ENCODE data around the gene CCDC183.

GRCh38 chr9:136748201-136748600 lies 47.9 kb upstream of the CCDC183 start, which contains the start of gene LCN6:
- TF ChIP-seq JUND (IDR thresholded peaks at IDR 0.05; ENCODE audit: low read depth, low read length) (no peak), CEBPB (IDR thresholded peaks at IDR 0.05; ENCODE audit: borderline replicate concordance in 1 of 2, low read depth in 2 of 2, low read length in 2 of 2) (no peak), EGR1 (IDR thresholded peaks at IDR 0.05; ENCODE audit: borderline replicate concordance in 1 of 2, low read depth in 2 of 2, low read length in 2 of 2) (no peak), ATF7 (IDR thresholded peaks at IDR 0.05; ENCODE audit: low read depth) (no peak), EZH2 (IDR thresholded peaks at IDR 0.05; ENCODE audit: borderline replicate concordance, control insufficient read depth, low read depth, low read length) (no peak), HDAC6 (IDR thresholded peaks at IDR 0.05; ENCODE audit: unreplicated experiment) (no peak), SPI1 (IDR thresholded peaks at IDR 0.05; ENCODE audit: borderline replicate concordance, insufficient read depth, low read depth, low read length) (no peak), SRF (IDR thresholded peaks at IDR 0.05; ENCODE audit: low read depth in 2 of 2, low read length in 2 of 2) (no peak), POLR2A (IDR thresholded peaks at IDR 0.05; ENCODE audit: low read depth, low read length) (no peak), CTCF (IDR thresholded peaks at IDR 0.05 in 2 of 3, conservative IDR thresholded peaks at IDR 0.05 in 1 of 3; ENCODE audit: control insufficient read depth in 2 of 3, extremely low read depth in 1 of 3, insufficient read depth in 1 of 3, low read depth in 3 of 3, low read length in 3 of 3) (no peak)
